Activated CD8-positive, alpha-beta memory T cell treated with anti-CD3 and anti-CD28 coated beads for 4 hours (primary cell): Measurements from ENCODE around the gene GCSH.

ENCODE experiments used
- DNase-seq, 2 donors: peaks; one replicate each; pipeline ENCODE4 v3.0.0-alpha.2; 2020; ENCODE audit warnings: low read depth in 2 of 2

The GCSH gene

GRCh38 chr16:81041696-81042095 lies 54.5 kb downstream of the GCSH start:
- DNase-seq = no peak

GRCh38 chr16:81040842-81041241 lies 55.4 kb downstream of the GCSH start:
- DNase-seq = no peak

DNA sequence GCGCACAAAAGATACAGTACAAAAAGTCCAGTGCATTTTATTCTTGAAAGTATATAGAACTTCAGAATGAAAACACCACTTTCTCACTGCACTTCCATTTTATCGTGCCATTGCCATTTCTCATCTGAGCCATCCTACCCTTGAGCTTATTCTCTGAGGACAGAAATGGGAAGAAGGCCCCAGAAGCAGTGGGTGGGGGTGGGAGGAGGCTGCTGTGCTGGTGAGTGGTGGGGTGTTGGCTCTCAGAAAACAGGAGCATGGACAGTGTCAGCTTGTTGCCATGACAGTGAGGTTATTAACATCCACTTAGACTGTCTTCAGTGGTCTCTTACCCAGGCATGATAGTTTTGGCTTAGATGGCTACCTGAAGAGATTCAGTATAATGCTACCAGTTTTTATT lies 56.1 kb downstream of the GCSH start:
- no peak for DNase-seq

GRCh38 chr16:81036751-81037350 lies 59.3 kb downstream of the GCSH start:
- DNase-seq = no peak

DNA sequence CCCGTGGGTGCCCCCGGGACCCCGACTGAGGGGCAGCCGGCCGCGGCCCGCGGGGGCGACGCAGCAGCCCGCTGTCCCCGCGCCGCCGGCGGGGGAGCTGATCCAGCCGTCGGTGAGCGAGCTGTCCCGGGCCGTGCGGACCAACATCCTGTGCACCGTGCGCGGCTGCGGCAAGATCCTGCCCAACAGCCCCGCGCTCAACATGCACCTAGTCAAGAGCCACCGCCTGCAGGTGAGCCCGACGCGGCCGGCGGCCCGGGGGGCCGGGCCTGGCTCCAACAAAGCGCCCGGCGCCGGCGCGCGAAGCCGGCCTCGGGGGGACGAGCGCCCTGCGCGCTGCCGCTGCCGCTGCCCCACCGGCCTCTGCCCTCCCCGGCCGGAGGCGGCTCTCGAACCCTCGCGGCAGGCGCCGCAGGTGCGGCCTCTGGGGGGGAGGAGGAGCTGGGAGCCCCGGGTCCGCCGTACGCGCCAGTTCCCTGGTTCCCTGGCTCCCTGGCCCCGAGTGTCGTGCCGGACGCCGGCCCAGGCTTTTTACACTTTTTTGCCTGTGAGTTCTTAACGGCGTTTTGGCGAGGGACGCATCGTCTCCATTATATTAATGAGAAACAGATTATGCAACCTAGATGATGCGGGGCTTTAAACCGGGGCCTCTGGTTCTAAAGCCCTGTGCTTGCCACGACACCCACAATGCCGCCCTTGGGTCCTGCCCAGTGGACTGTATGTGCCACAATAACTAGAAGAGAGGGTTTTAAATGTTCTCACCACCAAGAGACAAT lies 60.0 kb downstream of the GCSH start:
- peak in 1 of 2 donors; percentile 8 for DNase-seq

- peak; percentile 70 to 75 for DNase-seq
Measured at GRCh38 chr16:81035398-81035974, 60.7 kb downstream of the GCSH start, which contains the start of gene ATMIN. Gene ATMIN (plus strand): TSS chr16:81035842. CDS start chr16:81035871, 29 bp downstream.
